Mesenchymal stem cell (in vitro differentiated cells and primary cell): ENCODE measurements around the gene NRP1.

Experiments
- DNase-seq: peaks from one replicate; pipeline ENCODE4 v3.0.0-alpha.2; 2013
- H2AFZ ChIP-seq: one replicate; pipeline ENCODE4 v1.6.1; 2013; ENCODE audit warnings: low read depth, mild to moderate bottlenecking, control low read depth, inconsistent platforms, low read length, moderate library complexity
- H2AK5ac ChIP-seq: 2 replicates; pipeline ENCODE4 v1.6.1; 2013; ENCODE audit warnings: low read length, moderate library complexity, mild to moderate bottlenecking, inconsistent platforms; ENCODE audit not compliant: severe bottlenecking
- H2BK120ac ChIP-seq: one replicate; pipeline ENCODE4 v1.6.1; 2013; ENCODE audit warnings: low read depth, mild to moderate bottlenecking, inconsistent platforms, low read length, moderate library complexity
- H2BK12ac ChIP-seq, 2 experiments: one replicate each; pipeline ENCODE4 v1.6.1; 2013; ENCODE audit warnings: inconsistent platforms in 2 of 2, low read length in 2 of 2, mild to moderate bottlenecking in 2 of 2, moderate library complexity in 2 of 2, control low read depth in 1 of 2
- H2BK15ac ChIP-seq: one replicate; pipeline ENCODE4 v1.6.1; 2013; ENCODE audit warnings: mild to moderate bottlenecking, low read depth, inconsistent platforms; ENCODE audit not compliant: poor library complexity, severe bottlenecking
- H2BK5ac ChIP-seq: 2 replicates; pipeline ENCODE4 v1.6.1; 2013; ENCODE audit warnings: low read depth, mild to moderate bottlenecking, low read length, control low read depth, inconsistent platforms; ENCODE audit not compliant: poor library complexity, severe bottlenecking
- H3K14ac ChIP-seq, 2 experiments: one replicate each; pipeline ENCODE4 v1.6.1; 2013; ENCODE audit warnings: inconsistent platforms in 2 of 2, low read length in 2 of 2, control low read depth in 1 of 2, mild to moderate bottlenecking in 1 of 2, moderate library complexity in 1 of 2
- H3K18ac ChIP-seq, 2 experiments: one replicate each; pipeline ENCODE4 v1.6.1; 2013; ENCODE audit warnings: inconsistent platforms in 2 of 2, low read length in 2 of 2, control low read depth in 1 of 2, low read depth in 1 of 2, mild to moderate bottlenecking in 1 of 2
- H3K23ac ChIP-seq, 2 experiments: one replicate each; pipeline ENCODE4 v1.6.1; 2013; ENCODE audit warnings: inconsistent platforms in 2 of 2, low read length in 2 of 2, mild to moderate bottlenecking in 2 of 2, moderate library complexity in 2 of 2, control low read depth in 1 of 2
- H3K27ac ChIP-seq: 2 replicates; pipeline ENCODE4 v1.5.1; 2013; ENCODE audit warnings: mild to moderate bottlenecking, moderate library complexity, low read length, control low read depth, inconsistent platforms; ENCODE audit not compliant: poor library complexity, severe bottlenecking
- H3K27me3 ChIP-seq, 2 experiments: 2 replicates each; pipeline versions ENCODE4 v1.6.1 to v1.7.0; 2013; ENCODE audit warnings: low read length in 2 of 2, mild to moderate bottlenecking in 2 of 2, moderate library complexity in 2 of 2, control low read depth in 1 of 2, inconsistent platforms in 1 of 2; ENCODE audit not compliant: control insufficient read depth in 1 of 2, insufficient read depth in 1 of 2
- H3K36me3 ChIP-seq, 2 experiments: 2 replicates each; pipeline versions ENCODE4 v1.6.1 to v1.7.0; 2013; ENCODE audit warnings: low read length in 2 of 2, control low read depth in 1 of 2, inconsistent platforms in 1 of 2, low read depth in 1 of 2, mild to moderate bottlenecking in 1 of 2; ENCODE audit not compliant: insufficient read depth in 2 of 2, control insufficient read depth in 1 of 2
- H3K4ac ChIP-seq, 2 experiments: one replicate each; pipeline ENCODE4 v1.6.1; 2013; ENCODE audit warnings: inconsistent platforms in 2 of 2, low read length in 2 of 2, mild to moderate bottlenecking in 2 of 2, moderate library complexity in 2 of 2, control low read depth in 1 of 2, low read depth in 1 of 2
- H3K4me1 ChIP-seq: 2 replicates; pipeline ENCODE4 v1.6.1; 2013; ENCODE audit warnings: low read depth, low read length, control low read depth; ENCODE audit not compliant: control insufficient read depth, insufficient read depth
- H3K4me2 ChIP-seq: 2 replicates; pipeline ENCODE4 v1.6.1; 2013; ENCODE audit warnings: low read length, mild to moderate bottlenecking, inconsistent platforms; ENCODE audit not compliant: poor library complexity, severe bottlenecking
- H3K4me3 ChIP-seq, 2 experiments: 2 replicates each; pipeline versions ENCODE4 v1.5.1 to v1.7.0; 2013; ENCODE audit warnings: low read length in 2 of 2, mild to moderate bottlenecking in 2 of 2, control low read depth in 1 of 2, low read depth in 1 of 2; ENCODE audit not compliant: insufficient read depth in 1 of 2
- H3K79me1 ChIP-seq: replicated peaks from 2 replicates; pipeline ENCODE4 v1.6.1; 2013; ENCODE audit warnings: mild to moderate bottlenecking, control low read depth, low read length, inconsistent platforms; ENCODE audit not compliant: poor library complexity, severe bottlenecking
- H3K9ac ChIP-seq: 2 replicates; pipeline ENCODE4 v1.7.0; 2013; ENCODE audit warnings: mild to moderate bottlenecking, low read length, moderate library complexity
- H3K9me3 ChIP-seq: 2 replicates; pipeline ENCODE4 v1.7.0; 2013; ENCODE audit warnings: mild to moderate bottlenecking, low read length; ENCODE audit not compliant: control insufficient read depth
- H4K8ac ChIP-seq: one replicate; pipeline ENCODE4 v1.6.1; 2013; ENCODE audit warnings: inconsistent platforms, mild to moderate bottlenecking, low read length, moderate library complexity
- H4K91ac ChIP-seq: one replicate; pipeline ENCODE4 v1.6.1; 2013; ENCODE audit warnings: mild to moderate bottlenecking, low read length, inconsistent platforms
- WGBS: methylation state at CpG from one replicate; pipeline ENCODE4 v1.1.7; 2013; ENCODE audit warnings: mixed read lengths; 5-methylcytosine and 5-hydroxymethylcytosine counted together

The NRP1 gene

GRCh38 chr10:33334805-33335550, 511 bp upstream of the NRP1 start:
- Histone ChIP-seq H2AK5ac (no peak overlapping the region), H3K14ac (peak overlapping the region in 1 of 2 experiments; percentile 93), H2BK15ac (peak overlapping the region; percentile 94), H3K4me3 (peak overlapping the region; percentile 81 to 87), H2BK5ac (peak overlapping the region; percentile 81), H2AFZ (peak overlapping the region; percentile 87), H3K27me3 (no peaks in the 10 kb centered on the region), H3K18ac (peak overlapping the region; percentile 91 to 97), H2BK120ac (peak overlapping the region; percentile 80), H3K27ac (peak overlapping the region; percentile 90), H3K36me3 (peaks cover 0 to 27% of the 10 kb centered on the region in 2 experiments), H3K4ac (peak overlapping the region; percentile 69 to 89), H3K4me1 (peaks cover 2% of the 10 kb centered on the region), H4K8ac (peak overlapping the region; percentile 59), H3K9ac (peak overlapping the region; percentile 100), H3K23ac (peak overlapping the region in 1 of 2 experiments; percentile 98), H3K79me1 (peaks cover 6% of the 10 kb centered on the region), H4K91ac (peak overlapping the region; percentile 73), H2BK12ac (peak overlapping the region; percentile 38 to 85), H3K9me3 (no peaks in the 10 kb centered on the region), H3K4me2 (peak overlapping the region; percentile 100)
- DNase-seq, result peak; percentile 91
- WGBS, result 0% methylated on average over 50 of the region's 68 CpGs

- Histone ChIP-seq H3K79me1 (peaks cover 5% of the 10 kb centered on the region), H3K27me3 (no peaks in the 10 kb centered on the region), H2BK15ac (no peak overlapping the region), H3K23ac (peak overlapping the region in 1 of 2 experiments; percentile 85), H3K14ac (peak overlapping the region in 1 of 2 experiments; percentile 74), H3K36me3 (peaks cover 1 to 42% of the 10 kb centered on the region in 2 experiments), H2BK5ac (peak overlapping the region; percentile 91), H4K91ac (no peak overlapping the region), H3K4ac (peak overlapping the region in 1 of 2 experiments; percentile 73), H3K9me3 (no peaks in the 10 kb centered on the region), H2AK5ac (peak overlapping the region; percentile 10), H3K18ac (peak overlapping the region; percentile 87 to 99), H3K4me3 (peak overlapping the region; percentile 87 to 97), H3K4me2 (peak overlapping the region; percentile 62), H2BK120ac (peak overlapping the region; percentile 80), H2AFZ (no peak overlapping the region), H3K27ac (peak overlapping the region; percentile 96), H2BK12ac (peak overlapping the region in 1 of 2 experiments; percentile 96), H4K8ac (no peak overlapping the region), H3K4me1 (peaks cover 2% of the 10 kb centered on the region), H3K9ac (peak overlapping the region; percentile 100)
- 0% methylated on average over 5 of the region's 7 CpGs for WGBS
- DNase-seq, result peak; percentile 42
Observed at GRCh38 chr10:33333260-33334101, 986 bp downstream of the NRP1 start.

GRCh38 chr10:33332183-33333065, 2.0 kb downstream of the NRP1 start:
- Histone ChIP-seq H3K4me3 (peak overlapping the region; percentile 37 to 97), H3K18ac (peak overlapping the region; percentile 34 to 72)
- WGBS, result 18% methylated on average over 4 of the region's 5 CpGs

More at GRCh38 chr10:33332183-33333065, 2.0 kb downstream of the NRP1 start:
- peak overlapping the region; percentile 57 for H3K4me2 ChIP-seq
- no peak overlapping the region for H2BK15ac ChIP-seq
- H3K27me3 ChIP-seq, result no peaks in the 10 kb centered on the region
- H3K4me1 ChIP-seq, result no peaks in the 10 kb centered on the region
- no peak overlapping the region for H2AFZ ChIP-seq
- no peak overlapping the region for H4K91ac ChIP-seq
- H3K4ac ChIP-seq, result no peak overlapping the region
- H2BK120ac ChIP-seq, result no peak overlapping the region
- peak overlapping the region; percentile 96 for H3K27ac ChIP-seq
- H3K36me3 ChIP-seq, result peaks cover 3 to 52% of the 10 kb centered on the region in 2 experiments
- no peak overlapping the region for H2AK5ac ChIP-seq
- H3K79me1 ChIP-seq, result peaks cover 2% of the 10 kb centered on the region
- H3K9ac ChIP-seq, result peak overlapping the region; percentile 100
- no peak overlapping the region for H3K14ac ChIP-seq
- H4K8ac ChIP-seq, result no peak overlapping the region
- H2BK12ac ChIP-seq, result no peak overlapping the region
- peak; percentile 39 for DNase-seq
- no peak overlapping the region for H2BK5ac ChIP-seq
- no peak overlapping the region for H3K23ac ChIP-seq
- H3K9me3 ChIP-seq, result no peaks in the 10 kb centered on the region
